ENCODE data around the gene TUBGCP6.

The TUBGCP6 gene

DNA sequence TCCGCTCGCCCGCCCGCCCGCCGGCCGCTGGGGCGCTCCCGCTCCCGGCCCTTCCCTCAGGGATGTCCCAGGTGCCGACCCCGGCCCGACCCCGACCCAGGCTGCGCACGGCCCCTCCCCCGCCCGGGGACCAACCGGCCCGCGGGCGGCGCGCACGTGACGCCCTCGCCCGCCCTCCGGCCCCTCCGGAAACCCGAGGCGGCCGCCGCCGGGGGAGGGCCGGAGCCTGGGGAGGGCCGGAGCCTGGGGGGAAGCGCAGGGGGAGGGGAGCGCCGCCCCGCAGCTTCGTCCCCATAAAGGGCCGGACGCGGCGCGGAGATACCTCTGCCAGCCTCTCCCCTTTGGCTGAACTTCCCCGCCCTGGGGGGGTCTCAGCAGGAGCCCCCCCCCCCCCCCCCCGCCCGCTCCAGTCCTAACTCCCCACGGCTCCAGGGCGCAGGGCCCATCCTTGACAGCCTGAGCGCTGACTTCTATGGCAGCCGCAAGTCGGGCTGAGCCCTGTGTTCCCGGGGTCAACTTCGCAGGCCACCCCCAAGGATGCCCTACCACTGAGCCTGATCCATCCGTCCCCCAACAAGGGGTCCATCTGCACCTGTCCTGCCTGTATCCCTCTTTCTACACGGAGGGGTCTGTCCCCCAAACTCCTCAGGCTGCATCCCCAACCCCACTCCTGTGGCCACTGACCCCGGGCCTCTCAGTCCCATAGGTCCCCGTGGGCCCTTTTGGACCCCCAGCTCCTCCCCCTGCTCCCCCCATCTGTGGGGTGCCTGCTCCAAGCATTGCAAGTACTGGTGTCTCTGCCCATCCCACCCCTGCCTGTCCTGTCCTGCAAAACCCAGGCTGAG is 17.0 kb upstream of the TUBGCP6 start, which contains the start of gene MAPK12:
MAPK12 (minus strand) TSS at position 69 of the 845 bp plus-strand sequence. CDS start 174 bp downstream, outside the sequence.
- peak; percentile 19 for DNase-seq

DNA sequence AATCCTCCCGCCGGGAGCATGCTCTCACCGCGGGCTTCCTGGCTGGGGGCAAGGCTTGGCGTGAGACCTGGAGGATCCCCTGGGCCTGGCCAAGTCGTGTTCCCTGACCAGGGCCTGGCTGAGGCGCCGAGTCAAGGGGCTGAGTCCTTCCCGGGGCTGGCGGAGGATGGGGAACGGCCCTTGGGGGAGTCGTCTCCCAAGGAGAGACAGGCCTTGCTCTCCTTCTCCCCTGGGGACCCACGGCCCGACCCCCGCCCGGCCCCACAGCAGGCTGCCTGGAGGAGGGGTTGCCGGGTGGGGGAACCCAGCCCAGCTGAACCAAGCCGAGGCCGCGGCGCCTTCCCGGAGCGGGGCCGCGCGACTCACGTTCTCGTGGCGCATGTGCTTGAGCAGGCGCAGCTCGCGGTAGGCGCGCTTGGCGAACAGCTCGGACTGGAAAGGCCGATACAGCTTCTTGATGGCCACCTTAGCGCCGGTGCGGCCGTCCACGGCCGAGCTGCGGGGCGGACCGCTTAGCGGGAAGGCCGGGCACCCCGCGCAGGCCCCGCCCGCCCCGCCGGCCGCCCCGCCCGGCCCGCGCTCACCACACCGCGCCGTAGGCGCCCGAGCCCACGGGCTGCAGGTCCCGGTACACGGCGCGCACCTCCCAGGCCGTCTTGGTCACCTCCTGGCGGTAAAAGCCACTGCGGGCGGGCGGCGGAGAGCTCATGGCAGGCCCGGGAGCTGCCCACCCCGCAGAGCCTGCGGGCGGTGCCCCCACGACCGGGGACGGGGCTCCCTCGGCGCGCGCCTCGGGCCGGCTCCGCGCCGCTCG is 16.2 kb upstream of the TUBGCP6 start:
- no peak for DNase-seq

DNA sequence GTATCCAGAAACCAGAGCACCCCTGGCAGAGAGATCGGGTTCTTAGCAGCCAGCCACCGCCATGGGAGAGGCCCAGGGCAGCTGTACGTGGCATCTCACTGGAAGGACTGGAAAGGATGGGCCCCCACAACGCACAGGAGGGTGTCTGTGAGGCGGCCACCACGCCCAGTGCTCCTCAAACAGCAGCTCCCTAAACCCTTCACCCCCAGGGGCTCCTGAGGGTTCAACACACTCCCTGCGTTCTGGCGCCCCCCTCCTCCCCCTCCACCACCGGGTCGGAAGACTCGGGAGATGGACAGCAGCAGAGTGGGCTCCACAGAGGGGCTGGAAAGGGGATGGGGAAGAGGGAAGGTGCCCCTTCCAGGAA is 15.6 kb upstream of the TUBGCP6 start:
- DNase-seq = no peak

DNA sequence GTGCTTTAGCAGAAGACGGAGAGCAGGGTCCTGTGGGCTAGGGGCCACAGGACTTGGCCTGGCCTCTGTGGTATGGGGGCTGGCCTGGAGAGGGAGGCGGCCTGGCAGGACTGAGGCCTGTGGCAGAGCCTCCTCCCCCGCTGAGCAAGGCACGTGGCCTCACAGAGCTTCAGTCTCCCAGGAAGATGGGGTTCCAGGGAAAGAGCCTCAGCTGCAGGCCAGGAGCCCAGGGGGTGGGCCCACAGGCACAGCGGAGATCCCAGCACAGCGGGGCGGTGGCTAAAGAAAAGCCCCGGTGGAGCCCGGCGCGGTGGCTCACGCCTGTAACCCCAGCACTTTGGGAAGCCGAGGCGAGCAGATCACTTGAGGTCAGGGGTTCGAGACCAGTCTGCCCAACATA is 14.5 kb upstream of the TUBGCP6 start:
- DNase-seq = no peak

DNA sequence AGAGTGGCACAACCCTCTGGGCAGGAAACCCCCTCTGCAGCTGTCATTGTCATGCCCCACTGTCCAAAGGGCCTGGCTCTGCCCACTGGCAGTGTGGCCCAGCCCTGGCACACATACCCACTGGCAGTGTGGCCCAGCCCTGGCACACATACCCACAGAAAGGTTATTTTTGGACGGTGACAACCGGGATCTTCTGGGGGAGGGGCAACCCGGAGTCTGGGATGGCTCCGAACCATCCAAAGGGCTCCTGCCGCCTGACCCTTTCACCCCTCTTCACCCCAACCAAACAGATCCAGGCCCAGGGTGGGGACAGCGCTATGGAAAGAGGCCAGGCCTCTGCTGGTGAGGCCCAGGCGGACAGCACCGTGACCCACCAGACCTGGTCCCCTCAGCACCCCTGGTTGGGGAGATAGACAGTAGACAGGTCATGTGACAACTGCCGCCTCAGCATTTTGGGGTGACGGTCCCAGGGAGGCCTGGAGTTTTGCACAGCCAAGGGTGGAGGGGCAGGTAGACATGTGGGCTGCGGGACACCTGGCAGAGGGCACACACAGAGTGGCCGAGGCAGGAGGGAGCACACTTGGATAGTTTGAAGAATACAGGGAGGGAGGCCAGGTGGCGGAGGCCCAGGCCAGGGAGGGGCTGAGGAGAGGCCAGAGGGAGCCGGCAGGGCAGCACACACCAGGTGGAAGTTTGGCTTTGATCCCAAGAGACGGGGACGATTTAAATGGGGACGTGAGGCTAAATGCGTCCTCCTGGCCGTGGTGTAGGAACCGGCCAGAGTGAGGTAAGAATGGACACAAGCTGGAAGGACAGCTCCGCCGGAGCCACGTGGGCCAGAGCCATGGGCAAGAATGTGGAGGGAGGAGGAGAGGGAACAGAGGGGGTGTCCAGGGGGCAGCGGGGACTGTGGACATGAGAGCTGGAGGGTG is 13.8 kb upstream of the TUBGCP6 start:
- no peak for DNase-seq

DNA sequence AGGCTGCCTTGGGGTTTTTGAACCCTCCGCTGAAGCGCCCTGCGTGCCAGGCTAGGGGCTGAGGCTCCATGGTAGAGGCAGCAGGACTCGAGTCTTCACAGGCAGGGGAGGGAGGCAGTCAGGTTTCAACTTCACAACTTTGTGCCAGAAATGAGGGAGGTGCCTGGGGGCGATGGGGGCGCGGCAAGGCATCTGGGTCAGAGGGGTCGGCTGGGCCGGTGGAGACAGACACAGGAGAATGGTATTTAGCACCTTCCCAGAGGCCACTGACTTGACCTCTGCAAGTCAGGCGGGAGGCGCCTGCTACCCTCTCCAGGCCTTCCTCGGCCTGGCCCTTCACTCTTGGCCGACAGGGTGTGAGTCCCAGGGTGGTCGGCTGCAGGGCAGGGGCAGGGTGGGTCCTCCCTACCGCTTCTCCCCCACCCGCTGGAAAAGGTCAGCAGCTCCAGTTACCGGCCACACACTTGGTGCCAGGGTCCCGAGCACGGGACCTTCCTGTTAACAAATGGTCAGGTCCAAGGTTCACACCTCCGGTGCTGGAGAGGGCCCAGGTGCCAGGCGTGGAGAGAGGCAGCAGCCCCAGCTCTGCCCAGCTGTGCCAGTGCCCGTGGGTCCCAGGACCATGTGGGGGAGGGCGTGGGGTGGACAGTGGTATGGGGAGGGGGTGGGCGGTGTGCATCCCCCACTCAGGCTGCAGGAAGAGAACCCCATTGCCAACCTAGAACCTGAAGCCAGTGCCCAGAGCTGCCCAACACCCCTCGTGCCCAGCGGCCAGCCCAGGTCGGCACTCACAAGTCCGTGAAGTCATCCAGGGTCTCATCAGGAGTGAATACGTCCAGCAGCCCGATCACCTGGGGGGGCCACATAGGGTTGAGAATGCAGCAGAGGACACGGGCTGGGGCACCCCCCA is 12.9 kb upstream of the TUBGCP6 start:
- DNase-seq = no peak

DNA sequence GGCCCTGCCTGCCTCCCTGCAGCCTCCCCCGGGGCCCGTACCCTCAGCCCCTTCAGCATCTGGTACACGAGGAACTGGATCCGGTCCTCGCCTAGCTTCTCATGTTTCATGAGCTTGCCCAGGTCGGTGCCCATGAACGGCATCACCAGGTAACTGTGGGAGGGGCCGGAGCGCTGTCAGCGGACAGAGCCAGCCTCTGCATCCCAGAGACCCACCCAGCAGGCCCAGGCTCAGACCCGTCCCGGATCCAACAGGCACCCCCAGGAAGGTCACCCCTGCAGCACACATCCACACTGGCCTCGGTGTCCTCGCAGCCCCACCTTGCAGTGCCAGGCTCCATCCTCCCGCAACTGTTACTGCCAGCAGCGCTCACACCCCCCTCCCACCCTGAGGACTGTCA is 12.2 kb upstream of the TUBGCP6 start:
- no peak for DNase-seq

DNA sequence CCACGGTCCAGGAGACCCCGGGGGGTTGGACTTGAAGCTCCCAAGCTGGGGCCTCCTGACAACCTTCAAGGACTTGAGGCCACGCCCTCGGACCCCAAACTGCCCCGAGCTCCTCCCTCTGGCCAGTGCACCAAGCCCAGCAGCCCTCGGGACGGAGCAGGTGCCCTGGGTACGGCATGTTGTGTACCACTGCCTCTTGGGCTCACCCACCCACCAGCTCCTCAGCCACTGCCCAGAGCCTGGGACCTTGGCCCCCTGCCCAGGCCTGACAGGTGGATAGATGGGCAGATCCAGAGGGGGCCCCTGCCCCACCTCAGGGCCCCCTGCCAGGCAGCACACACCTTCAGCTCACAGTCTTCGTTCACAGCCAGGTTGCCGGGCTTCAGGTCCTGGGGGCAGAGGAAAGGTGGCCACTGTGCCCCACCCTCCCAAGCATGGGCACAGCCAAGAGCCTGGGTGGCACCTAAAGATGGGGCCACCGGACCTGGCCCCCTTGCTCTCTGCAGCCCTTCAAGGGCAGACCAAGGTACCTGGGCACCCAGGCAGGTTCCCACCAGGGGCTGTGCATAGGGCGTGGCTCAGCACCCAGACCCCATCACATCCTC is 11.5 kb upstream of the TUBGCP6 start:
- DNase-seq = no peak

DNA sequence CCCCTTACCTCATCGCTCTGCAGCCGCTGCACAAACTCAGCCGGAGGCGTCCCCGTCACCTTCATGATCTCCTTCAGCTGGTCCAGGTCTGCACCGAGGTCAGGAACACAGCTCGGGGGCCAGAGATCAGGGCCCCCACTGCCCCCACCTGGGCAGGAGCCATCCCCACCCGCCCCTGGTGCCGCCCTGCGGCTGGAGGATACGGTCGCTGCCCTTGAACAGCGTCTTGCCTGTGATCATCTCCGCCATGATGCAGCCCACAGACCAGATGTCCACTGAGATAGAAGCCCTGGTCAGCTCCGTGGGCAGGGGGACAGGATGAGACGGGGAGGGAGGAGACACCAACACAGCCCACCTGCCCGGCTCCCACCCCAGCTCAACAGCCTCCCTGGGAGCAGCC is 10.8 kb upstream of the TUBGCP6 start:
- DNase-seq = no peak

DNA sequence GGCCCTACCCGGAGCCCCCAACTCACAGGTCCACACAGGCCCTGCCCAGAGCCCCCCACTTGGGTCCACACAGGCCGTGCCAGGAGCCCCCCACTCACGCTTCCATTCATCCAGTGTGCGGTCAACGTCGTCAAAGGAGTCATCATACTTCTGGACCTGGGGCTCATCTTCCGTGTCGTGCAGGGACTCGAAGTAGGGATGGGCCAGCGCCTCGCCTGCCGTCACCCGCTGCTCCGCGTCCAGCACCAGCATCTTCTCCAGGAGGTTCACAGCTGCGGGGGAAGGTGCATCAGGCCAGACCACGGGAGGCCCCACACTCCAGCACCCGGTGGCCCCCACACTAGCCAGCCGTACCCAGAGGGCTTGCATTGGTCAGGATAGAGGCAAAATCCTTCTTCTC is 10.3 kb upstream of the TUBGCP6 start:
- DNase-seq = no peak

DNA sequence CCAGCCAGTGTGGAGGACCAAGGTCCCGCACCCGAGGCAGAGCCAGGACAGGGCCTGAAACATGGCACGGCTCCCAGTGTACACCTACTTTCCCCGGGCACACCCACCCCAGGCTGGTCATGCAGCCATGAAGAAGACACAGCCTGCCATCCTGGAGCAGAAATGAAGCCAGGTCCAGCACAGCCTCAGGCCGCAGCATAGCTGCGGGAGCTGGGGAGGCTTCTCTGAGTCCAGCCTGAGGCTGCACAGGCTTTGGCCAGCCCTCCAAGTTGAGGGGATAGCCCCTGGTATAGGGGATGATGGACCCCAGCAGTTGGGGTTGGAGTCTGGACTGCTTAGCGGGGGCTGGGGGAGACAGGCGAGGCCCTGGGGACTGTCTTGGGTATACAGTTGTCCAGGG is 9.1 kb upstream of the TUBGCP6 start:
- DNase-seq = no peak

DNA sequence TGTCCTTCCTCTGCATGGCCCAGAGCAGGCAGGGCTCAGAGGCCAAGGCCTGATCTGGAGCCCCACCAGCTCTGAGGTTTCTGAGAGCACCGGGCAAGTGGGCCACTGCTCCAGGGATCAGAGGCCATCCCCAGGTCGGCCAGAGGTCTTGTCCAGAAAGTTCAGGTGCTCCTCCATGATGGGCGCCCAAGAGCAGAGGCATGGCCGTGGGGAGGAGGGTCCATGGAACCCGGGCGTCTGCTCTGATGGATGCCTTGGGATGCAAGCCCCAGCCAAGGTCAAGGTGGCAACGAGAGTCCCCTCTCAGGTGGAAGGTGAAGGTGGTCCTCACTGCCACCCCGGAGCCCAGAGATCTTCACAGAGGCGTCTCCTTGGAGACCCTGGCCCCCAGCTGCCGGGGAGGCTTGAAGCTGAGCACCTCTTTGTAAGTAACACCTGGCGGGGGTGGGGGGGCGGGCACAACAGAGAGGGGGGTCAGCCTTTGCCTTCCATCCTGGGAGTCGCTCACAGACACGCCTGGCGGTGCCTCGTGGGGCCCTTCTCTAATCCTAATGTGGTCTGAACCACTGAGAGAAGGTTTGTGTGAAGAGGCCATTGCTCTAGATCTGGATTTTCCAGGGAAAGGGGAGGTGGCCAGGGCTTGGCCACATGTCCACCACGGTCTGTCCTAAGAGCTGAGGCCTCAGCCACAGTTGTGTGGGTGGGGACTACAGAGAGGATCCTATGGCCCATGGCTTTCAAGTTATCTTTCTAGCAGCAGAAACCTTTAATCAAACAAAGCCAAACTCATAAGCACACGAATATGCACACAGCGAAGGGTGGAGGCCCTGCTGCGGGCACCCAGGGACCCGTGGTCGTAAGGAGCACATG is 8.5 kb upstream of the TUBGCP6 start:
- no peak for DNase-seq

DNA sequence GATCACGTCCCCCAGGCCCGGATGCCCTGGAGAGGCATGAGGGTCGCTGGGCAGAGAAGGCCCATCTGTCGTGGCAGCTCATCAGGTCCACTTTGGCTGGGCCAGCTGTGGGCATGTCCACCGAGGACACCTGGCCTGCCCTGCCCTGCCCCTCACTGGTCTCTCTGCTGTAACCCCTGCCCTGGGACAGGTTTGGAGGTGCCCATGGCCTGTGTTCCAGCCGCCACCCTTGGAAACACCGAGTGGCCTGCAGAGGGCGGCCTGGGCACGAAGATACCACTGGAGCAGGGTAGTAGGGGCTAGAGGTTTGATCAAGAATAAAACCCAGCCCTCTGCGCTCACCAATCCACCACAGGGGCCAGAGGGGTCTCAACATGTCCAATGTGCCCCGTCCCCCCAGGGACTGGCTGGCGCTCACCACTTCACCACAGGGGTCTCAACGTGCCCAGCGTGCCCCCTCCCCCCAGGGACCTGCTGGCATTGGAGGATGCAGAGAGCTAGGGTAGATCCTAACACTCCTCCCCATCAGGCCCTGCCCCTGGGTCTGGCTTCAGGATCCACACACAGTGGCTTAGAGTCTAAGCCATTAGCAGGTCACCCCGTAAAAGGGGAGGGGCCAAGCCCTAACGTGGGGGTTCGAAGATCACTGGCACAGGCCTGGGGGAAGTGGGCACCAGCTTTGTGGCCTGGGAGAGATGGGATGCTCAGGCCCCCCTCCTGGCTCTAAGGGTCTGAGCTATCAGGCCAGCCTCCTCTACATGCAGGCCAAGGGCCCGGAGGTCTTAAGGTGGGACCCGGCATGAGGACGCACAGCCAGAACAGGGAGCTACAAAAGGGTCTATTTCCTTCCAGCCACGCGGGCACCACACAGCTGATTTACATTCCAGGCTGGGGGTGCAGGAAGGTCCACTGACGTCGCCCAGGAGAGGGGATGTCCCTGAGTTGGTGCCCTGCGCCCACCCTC is 7.5 kb upstream of the TUBGCP6 start:
- DNase-seq = peak; percentile 30

DNA sequence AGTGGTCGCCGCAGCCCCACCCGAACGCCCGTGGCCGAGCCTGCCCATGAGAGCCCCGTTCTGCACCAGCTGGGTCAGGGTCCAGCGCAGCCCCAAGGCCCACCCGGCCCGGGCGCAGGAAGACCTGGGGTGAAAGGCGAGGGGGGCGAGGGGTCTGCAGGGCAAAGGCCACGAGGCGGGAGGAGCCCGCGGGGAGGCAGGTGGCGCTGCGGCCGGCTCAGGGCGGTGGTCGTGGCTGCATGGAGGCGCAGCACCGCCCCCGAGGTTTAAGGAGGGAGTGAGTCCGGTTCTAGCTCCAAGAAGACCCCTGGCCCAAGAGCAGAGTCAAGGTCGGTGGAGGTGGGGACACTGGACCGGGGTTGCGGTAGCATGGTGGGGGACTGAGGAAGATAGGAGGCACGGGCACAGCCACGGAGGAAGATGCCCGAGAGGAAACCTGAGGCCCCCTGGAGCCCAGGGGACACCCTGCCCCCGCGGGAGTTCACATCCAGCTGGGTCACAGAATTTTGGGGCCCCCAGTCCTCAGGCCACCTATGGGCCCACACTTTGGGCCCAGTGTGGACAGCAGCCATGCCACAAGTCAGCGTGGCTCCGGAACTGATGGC is 6.8 kb upstream of the TUBGCP6 start:
- DNase-seq = no peak

DNA sequence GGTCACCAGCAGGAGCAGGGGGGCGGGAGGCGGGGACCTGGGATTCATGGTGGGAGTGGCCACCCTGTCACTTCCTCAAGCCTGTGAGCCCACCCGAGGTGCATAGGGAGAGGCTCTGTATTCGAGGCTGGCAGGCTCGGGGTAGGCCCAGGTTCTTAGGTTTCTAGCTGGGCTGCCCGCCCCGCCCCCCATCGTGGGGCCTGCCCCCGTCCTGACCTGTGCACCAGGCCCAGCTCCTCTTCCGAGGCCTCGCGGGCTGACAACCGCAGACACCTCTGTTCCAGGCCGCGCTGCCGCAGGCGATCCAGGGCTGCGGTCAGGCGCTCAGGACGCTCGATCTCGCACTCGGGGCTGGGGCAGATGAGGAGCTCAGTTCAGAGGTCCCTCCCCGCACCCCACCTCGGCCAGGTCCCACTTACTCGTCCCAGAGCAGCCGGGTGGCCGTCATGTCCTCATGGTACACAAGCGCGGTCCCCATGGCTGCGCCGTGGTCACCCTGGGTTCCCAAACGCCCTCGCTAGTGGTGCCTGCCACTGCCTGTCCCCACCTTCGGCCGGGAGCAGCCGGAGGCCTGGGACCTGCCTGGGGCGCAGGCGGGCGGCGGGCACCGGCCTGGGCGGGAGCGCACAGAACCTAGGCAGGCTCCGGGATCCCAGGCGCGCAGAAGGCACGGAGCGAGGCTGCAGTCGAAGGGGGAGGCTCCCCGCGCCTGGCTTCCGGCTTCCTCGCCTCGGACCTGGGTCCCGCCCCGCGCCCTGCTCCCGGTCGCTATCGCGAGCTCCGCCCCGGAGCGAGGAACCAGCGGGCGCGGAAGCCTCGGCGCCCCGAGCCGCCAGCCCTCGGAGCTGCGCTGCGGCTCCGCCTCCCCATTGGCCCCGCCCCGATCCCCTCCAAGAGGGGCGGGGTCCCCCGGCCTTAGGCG is 6.0 kb upstream of the TUBGCP6 start, which contains the start of gene HDAC10:
HDAC10 (minus strand) TSS at position 711 of the 922 bp plus-strand sequence; CDS start at position 478, 233 bp downstream.
- DNase-seq = peak; percentile 30

DNA sequence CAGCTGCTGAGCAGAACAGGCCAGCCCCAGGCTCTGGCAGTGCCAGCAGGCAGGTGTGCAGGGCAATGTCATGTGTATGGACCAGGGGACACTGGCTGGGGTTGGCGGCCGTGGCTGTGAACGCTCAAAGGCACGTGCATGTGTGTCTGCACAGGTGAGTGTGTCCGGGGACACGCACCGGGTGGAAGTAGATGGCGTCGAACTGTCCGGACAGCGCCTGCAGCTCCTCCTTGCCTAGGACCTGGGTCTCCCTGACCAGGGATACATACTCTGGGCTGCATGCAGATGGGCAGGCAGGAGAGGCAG is 5.4 kb upstream of the TUBGCP6 start:
- no peak for DNase-seq
